ENCODE measurements around the gene SEMA6B. TPM values are rescaled to one million over a fixed set of nuclear protein-coding genes. Genes with fewer than 3 reads are reported as not detected.

The SEMA6B gene
- total and polyA plus RNA-seq, 10 of the 15 experiments (the other 5 are each of a cell fraction or from before 2014, with no cell fraction given) = 0.13 TPM; not detected in 9

DNA sequence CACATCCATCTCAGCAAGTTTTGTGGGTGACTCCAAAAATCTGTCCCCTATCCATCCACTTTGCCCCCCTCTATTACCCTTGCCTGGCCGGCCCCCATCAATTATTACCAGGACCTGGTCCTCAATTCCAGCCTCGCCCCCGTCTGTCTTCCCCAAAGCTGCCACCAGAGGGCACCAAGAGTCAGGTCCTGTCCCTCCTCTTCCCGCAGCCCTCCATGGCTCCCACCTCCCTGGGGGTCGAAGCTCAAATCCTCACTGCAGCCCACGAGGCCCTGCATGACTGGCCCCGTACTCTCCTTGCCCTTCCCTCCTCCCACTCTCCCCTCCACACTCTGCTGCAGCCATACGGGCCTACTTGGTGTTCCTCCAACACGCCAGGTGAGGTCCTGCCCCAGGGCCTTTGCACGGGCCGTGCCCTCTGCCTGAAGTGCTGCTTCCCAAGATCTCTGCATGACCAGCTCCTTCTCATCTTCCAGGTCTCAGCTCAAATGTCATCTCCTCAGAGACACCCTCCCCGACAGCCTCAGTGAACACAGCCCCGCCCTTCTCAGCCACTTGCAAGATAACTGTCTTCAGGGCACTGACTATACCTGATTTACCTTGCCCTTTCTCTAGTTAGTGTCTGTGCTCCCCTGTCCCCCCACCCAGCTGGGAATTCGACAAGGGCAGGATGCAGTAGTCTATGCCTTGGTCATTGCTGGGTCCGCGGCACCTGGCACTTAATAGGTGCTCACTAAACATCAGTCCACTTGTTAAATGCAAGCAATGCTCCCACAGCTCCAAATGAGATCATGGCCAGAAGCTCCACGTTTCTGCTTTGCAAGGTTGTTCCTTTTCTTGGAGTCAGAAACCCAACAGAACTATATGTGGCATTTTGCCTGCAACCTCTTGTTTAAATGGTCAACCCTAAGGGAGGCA, 16.8 kb upstream of the SEMA6B start (continued):
- TF ChIP-seq TAF1 (IDR thresholded peaks at IDR 0.05; ENCODE audit: borderline replicate concordance, low read depth, low read length) (no peak), TARDBP (IDR thresholded peaks at IDR 0.05; ENCODE audit: borderline replicate concordance) (no peak), POLR2AphosphoS5 (IDR thresholded peaks at IDR 0.05; ENCODE audit: low read length) (no peak), FOS (IDR thresholded peaks at IDR 0.05; ENCODE audit: borderline replicate concordance, extremely low read depth, insufficient read length) (no peak), ZNF274 (IDR thresholded peaks at IDR 0.05; ENCODE audit: insufficient read depth, insufficient read length) (no peak), CBX3 (IDR thresholded peaks at IDR 0.05; ENCODE audit: borderline replicate concordance, low read depth) (no peak), KAT2A (conservative IDR thresholded peaks at IDR 0.05; ENCODE audit: control insufficient read depth, low read depth, low read length) (no peak), BCL11A (IDR thresholded peaks at IDR 0.05; ENCODE audit: low read depth, low read length) (no peak), CHD1 (IDR thresholded peaks at IDR 0.05; ENCODE audit: low read depth, low read length) (no peak), SMC3 (IDR thresholded peaks at IDR 0.05; ENCODE audit: borderline replicate concordance, low read length) (peak; percentile 65), RCOR1 (conservative IDR thresholded peaks at IDR 0.05; ENCODE audit: low read depth, low read length) (no peak), RELA (IDR thresholded peaks at IDR 0.05; ENCODE audit: borderline replicate concordance, partially characterized antibody) (no peak), WRNIP1 (IDR thresholded peaks at IDR 0.05; ENCODE audit: borderline replicate concordance, low read depth, low read length) (no peak), RUNX3 (IDR thresholded peaks at IDR 0.05; ENCODE audit: low read length) (no peak)
- TF ChIP-seq, protein P1, sequence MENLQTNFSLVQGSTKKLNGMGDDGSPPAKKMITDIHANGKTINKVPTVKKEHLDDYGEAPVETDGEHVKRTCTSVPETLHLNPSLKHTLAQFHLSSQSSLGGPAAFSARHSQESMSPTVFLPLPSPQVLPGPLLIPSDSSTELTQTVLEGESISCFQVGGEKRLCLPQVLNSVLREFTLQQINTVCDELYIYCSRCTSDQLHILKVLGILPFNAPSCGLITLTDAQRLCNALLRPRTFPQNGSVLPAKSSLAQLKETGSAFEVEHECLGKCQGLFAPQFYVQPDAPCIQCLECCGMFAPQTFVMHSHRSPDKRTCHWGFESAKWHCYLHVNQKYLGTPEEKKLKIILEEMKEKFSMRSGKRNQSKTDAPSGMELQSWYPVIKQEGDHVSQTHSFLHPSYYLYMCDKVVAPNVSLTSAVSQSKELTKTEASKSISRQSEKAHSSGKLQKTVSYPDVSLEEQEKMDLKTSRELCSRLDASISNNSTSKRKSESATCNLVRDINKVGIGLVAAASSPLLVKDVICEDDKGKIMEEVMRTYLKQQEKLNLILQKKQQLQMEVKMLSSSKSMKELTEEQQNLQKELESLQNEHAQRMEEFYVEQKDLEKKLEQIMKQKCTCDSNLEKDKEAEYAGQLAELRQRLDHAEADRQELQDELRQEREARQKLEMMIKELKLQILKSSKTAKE (IDR thresholded peaks at IDR 0.05; ENCODE audit: low read depth, poor library complexity, severe bottlenecking) = no peak
- TF ChIP-seq, protein P2, sequence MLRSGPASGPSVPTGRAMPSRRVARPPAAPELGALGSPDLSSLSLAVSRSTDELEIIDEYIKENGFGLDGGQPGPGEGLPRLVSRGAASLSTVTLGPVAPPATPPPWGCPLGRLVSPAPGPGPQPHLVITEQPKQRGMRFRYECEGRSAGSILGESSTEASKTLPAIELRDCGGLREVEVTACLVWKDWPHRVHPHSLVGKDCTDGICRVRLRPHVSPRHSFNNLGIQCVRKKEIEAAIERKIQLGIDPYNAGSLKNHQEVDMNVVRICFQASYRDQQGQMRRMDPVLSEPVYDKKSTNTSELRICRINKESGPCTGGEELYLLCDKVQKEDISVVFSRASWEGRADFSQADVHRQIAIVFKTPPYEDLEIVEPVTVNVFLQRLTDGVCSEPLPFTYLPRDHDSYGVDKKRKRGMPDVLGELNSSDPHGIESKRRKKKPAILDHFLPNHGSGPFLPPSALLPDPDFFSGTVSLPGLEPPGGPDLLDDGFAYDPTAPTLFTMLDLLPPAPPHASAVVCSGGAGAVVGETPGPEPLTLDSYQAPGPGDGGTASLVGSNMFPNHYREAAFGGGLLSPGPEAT (IDR thresholded peaks at IDR 0.05; ENCODE audit: low read depth) = no peak
- TF ChIP-seq, protein P3, sequence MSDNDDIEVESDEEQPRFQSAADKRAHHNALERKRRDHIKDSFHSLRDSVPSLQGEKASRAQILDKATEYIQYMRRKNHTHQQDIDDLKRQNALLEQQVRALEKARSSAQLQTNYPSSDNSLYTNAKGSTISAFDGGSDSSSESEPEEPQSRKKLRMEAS (IDR thresholded peaks at IDR 0.05; ENCODE audit: low read depth, low read length) = no peak
- TF ChIP-seq, protein P4, sequence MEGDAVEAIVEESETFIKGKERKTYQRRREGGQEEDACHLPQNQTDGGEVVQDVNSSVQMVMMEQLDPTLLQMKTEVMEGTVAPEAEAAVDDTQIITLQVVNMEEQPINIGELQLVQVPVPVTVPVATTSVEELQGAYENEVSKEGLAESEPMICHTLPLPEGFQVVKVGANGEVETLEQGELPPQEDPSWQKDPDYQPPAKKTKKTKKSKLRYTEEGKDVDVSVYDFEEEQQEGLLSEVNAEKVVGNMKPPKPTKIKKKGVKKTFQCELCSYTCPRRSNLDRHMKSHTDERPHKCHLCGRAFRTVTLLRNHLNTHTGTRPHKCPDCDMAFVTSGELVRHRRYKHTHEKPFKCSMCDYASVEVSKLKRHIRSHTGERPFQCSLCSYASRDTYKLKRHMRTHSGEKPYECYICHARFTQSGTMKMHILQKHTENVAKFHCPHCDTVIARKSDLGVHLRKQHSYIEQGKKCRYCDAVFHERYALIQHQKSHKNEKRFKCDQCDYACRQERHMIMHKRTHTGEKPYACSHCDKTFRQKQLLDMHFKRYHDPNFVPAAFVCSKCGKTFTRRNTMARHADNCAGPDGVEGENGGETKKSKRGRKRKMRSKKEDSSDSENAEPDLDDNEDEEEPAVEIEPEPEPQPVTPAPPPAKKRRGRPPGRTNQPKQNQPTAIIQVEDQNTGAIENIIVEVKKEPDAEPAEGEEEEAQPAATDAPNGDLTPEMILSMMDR (IDR thresholded peaks at IDR 0.05 in 2 of 3, conservative IDR thresholded peaks at IDR 0.05 in 1 of 3; ENCODE audit: control insufficient read depth in 2 of 3, extremely low read depth in 1 of 3, insufficient read depth in 1 of 3, low read depth in 3 of 3, low read length in 3 of 3) = peak; percentile 66 to 80 (median 74)

Measured in GM12878 (cell line).